Common myeloid progenitor, CD34-positive (primary cell): ENCODE measurements around the gene WWP2.

Experiments
- CTCF ChIA-PET: fragments of 350-600 bp; sonication (Branson Sonifier 250); formaldehyde crosslinking; loops from one replicate; lab custom pipeline; 2021; ENCODE audit warnings: antibody characterized with exemption; lab: Charles Lee
- POLR2A ChIA-PET: fragments of 350-600 bp; sonication (Branson Sonifier 250); formaldehyde crosslinking; loops from one replicate; lab custom pipeline; 2021; ENCODE audit warnings: antibody characterized with exemption; lab: Charles Lee
- DNase-seq, 3 donors: peaks; one replicate each; pipeline versions ENCODE4 v3.0.0 to v3.0.0-alpha.2; 2013
- H3K27ac ChIP-seq, 2 experiments: 1 replicate in 1 of 2; 2 replicates in 1 of 2; pipeline ENCODE4 v1.7.0; 2013; ENCODE audit warnings: inconsistent platforms in 2 of 2, low read length in 2 of 2, mild to moderate bottlenecking in 2 of 2, low read depth in 1 of 2, moderate library complexity in 1 of 2; ENCODE audit not compliant: severe bottlenecking in 2 of 2, insufficient read depth in 1 of 2, poor library complexity in 1 of 2
- H3K27me3 ChIP-seq, 5 experiments: replicated peaks in 2 of 5; 1 replicate in 3 of 5; 2 replicates in 2 of 5; pipeline versions ENCODE4 v1.6.1 to v1.7.0; 2013; ENCODE audit warnings: low read length in 4 of 5, mild to moderate bottlenecking in 2 of 5, moderate library complexity in 2 of 5, inconsistent platforms in 1 of 5; ENCODE audit not compliant: insufficient read depth in 5 of 5, control insufficient read depth in 4 of 5
- H3K36me3 ChIP-seq, 4 experiments: 1 replicate in 2 of 4; 2 replicates in 2 of 4; pipeline versions ENCODE4 v1.6.1 to v1.7.0; 2013; ENCODE audit warnings: low read length in 3 of 4, control low read depth in 1 of 4, mild to moderate bottlenecking in 1 of 4; ENCODE audit not compliant: control insufficient read depth in 4 of 4, insufficient read depth in 4 of 4
- H3K4me1 ChIP-seq, 4 experiments: 1 replicate in 3 of 4; 2 replicates in 1 of 4; pipeline versions ENCODE4 v1.6.1 to v1.7.1; 2013; ENCODE audit warnings: low read length in 3 of 4, mild to moderate bottlenecking in 3 of 4, control low read depth in 1 of 4, inconsistent platforms in 1 of 4, moderate library complexity in 1 of 4; ENCODE audit not compliant: control insufficient read depth in 4 of 4, insufficient read depth in 4 of 4; ENCODE audit errors: control extremely low read depth in 1 of 4
- H3K4me3 ChIP-seq, 7 experiments: 1 replicate in 4 of 7; 2 replicates in 3 of 7; pipeline versions ENCODE4 v1.5.1 to v1.7.0; 2013; ENCODE audit warnings: mild to moderate bottlenecking in 7 of 7, low read length in 6 of 7, moderate library complexity in 6 of 7, inconsistent platforms in 2 of 7, low read depth in 2 of 7, control low read depth in 1 of 7; ENCODE audit not compliant: insufficient read depth in 4 of 7, control insufficient read depth in 1 of 7; ENCODE audit errors: extremely low read depth in 1 of 7
- H3K9me3 ChIP-seq, 5 experiments: 1 replicate in 4 of 5; 2 replicates in 1 of 5; pipeline versions ENCODE4 v1.6.1 to v1.7.1; 2013; ENCODE audit warnings: low read length in 4 of 5, mild to moderate bottlenecking in 2 of 5, inconsistent platforms in 1 of 5, low read depth in 1 of 5, moderate library complexity in 1 of 5; ENCODE audit not compliant: control insufficient read depth in 4 of 5, insufficient read depth in 2 of 5; ENCODE audit errors: control extremely low read depth in 1 of 5
- WGBS: methylation state at CpG from one replicate; pipeline ENCODE4 v1.1.5; 2013; ENCODE audit not compliant: insufficient coverage; 5-methylcytosine and 5-hydroxymethylcytosine counted together

Gene WWP2

DNA sequence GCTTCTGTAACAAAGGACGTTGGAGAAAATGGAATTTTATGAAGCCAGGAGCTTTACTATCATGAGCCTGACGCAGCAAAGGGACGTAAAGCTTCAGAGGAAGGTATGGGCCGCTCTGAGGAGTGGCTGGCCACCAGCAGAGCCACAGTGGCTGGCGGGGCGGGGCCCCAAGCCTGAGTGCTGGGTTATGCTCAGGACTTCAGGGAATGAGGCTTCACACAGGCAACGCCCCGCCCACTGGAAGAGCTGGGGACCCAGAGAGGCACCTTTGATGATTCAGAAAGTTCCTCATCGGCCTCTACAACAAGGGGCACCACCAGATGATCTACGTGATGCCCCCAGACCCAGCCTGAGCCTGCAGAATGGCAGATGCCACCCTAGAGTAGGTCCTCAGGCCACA lies 16.2 kb upstream of the WWP2 start:
- ChIA-PET POLR2A (no interaction called here), CTCF (interaction anchor here (1.4 to 2.6 kb wide), 2 partner anchors 8 to 50 kb away, joined by 3 to 12 read pairs; partner anchors contain the start of gene NOB1)
- no peaks in the 10 kb centered on the region for H3K4me1 ChIP-seq
- no peaks in the 10 kb centered on the region for H3K27me3 ChIP-seq
- WGBS: 89% methylated on average over 10 of the region's 10 CpGs
- no peaks in the 10 kb centered on the region for H3K9me3 ChIP-seq
- no peak overlapping the region for H3K4me3 ChIP-seq
- peaks cover 25 to 94% (median 79%) of the 10 kb centered on the region in 4 experiments for H3K36me3 ChIP-seq
- DNase-seq: no peak
- no peak overlapping the region for H3K27ac ChIP-seq

DNA sequence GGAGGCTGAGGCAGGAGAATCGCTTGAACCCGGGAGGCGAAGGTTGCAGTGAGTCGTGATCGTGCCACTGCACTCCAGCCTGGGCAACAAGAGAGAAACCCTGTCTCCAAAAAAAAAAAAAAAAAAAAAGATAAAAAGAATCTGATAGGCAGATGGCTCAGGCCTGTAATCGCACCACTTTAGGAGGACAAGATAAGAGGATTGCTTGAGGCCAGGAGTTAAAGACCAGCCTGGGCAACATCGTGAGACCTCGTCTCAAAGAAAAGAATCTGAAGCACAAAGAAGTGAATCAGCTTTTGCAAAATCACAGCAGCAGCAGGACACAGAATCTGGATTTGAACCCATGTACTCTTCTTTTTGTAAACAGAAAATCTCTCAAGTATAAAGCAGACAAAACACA lies 15.0 kb upstream of the WWP2 start:
- Histone ChIP-seq H3K4me3 (no peak overlapping the region), H3K4me1 (no peaks in the 10 kb centered on the region), H3K27me3 (no peaks in the 10 kb centered on the region), H3K36me3 (peaks cover 22 to 91% (median 77%) of the 10 kb centered on the region in 4 experiments), H3K9me3 (no peaks in the 10 kb centered on the region), H3K27ac (no peak overlapping the region)
- POLR2A ChIA-PET: no interaction called here
- CTCF ChIA-PET: interaction anchor here (2.6 kb wide), 1 partner anchor 7 kb away, joined by 12 read pairs; the partner anchor contains the start of gene NOB1
- DNase-seq: no peak
- WGBS: 98% methylated on average over 7 of the region's 8 CpGs

DNA sequence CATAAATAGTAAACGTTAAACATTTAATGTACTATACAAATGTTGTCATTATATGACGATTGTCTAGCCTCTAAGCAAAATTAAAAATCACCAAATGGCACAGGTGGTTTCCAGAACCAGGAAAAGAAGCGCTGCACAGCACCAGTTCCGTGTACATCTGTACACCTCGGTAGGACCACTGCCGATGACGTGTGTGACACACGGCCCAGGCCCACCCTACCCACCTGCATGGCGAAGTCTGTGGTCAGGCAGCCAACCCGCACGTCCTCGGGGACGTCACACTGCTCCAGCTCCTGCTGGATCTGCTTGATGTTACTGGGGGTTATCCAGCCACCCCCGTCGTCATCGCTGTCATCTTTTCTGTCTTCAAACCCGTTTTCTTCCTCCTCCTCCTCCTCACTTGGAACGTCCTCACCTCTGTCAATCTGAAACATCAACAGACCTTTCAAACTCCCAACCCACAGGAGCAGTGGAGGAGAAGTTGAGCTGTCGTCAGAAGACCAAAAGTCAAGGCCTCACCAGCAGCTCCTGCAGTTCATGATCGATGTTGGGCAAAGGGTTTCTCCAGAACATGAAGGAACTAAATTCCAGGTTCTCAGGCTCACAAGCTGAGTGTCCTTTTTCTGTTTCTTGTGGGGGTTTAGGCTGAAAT lies 13.3 kb upstream of the WWP2 start:
- H3K27me3 ChIP-seq: no peaks in the 10 kb centered on the region
- peaks cover 0 to 10% (median 6%) of the 10 kb centered on the region in 4 experiments for H3K4me1 ChIP-seq
- H3K9me3 ChIP-seq: no peaks in the 10 kb centered on the region
- ChIA-PET POLR2A (no interaction called here), CTCF (interaction anchor here (0.6 to 1.3 kb wide), 3 partner anchors 25 to 40 kb away, joined by 3 to 5 read pairs (median 5); no protein-coding TSS in a partner anchor)
- H3K4me3 ChIP-seq: no peak overlapping the region
- DNase-seq: no peak
- H3K36me3 ChIP-seq: peaks cover 17 to 78% (median 62%) of the 10 kb centered on the region in 4 experiments
- H3K27ac ChIP-seq: no peak overlapping the region
- WGBS: 96% methylated on average over 4 of the region's 20 CpGs

DNA sequence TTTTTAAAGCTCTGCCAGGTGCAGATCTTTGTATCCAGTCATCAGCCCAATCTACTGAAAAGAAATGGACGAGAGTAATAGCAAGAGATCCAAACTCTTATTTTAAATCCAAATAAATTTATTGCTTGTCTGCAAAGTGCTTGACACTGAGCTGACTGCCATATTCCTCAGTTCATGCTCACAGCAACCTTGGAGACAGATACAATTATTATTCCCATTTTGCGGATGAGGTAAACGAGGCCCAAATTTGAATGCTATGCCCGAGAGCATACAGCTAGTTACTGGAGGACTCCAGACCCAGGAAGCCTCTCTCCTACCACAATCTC lies 8.0 kb upstream of the WWP2 start:
- no peak for DNase-seq
- CTCF ChIA-PET: interaction anchor here (0.8 to 6.2 kb wide), 23 partner anchors 8 to 358 kb away, joined by 3 to 79 read pairs (median 5); partner anchors contain the start of gene NQO1
- H3K4me1 ChIP-seq: peaks cover 4 to 15% (median 13%) of the 10 kb centered on the region in 4 experiments
- H3K27ac ChIP-seq: peak overlapping the region; percentile 69 to 90
- H3K36me3 ChIP-seq: peaks cover 6 to 28% (median 20%) of the 10 kb centered on the region in 4 experiments
- H3K9me3 ChIP-seq: no peaks in the 10 kb centered on the region
- WGBS: 28% methylated on average over 4 of the region's 4 CpGs
- POLR2A ChIA-PET: interaction anchor here (1.5 kb wide), 1 partner anchor 28 kb away, joined by 5 read pairs; the partner anchor contains the start of gene NQO1
- peak overlapping the region; percentile 70 to 100 (median 99) for H3K4me3 ChIP-seq
- no peaks in the 10 kb centered on the region for H3K27me3 ChIP-seq

DNA sequence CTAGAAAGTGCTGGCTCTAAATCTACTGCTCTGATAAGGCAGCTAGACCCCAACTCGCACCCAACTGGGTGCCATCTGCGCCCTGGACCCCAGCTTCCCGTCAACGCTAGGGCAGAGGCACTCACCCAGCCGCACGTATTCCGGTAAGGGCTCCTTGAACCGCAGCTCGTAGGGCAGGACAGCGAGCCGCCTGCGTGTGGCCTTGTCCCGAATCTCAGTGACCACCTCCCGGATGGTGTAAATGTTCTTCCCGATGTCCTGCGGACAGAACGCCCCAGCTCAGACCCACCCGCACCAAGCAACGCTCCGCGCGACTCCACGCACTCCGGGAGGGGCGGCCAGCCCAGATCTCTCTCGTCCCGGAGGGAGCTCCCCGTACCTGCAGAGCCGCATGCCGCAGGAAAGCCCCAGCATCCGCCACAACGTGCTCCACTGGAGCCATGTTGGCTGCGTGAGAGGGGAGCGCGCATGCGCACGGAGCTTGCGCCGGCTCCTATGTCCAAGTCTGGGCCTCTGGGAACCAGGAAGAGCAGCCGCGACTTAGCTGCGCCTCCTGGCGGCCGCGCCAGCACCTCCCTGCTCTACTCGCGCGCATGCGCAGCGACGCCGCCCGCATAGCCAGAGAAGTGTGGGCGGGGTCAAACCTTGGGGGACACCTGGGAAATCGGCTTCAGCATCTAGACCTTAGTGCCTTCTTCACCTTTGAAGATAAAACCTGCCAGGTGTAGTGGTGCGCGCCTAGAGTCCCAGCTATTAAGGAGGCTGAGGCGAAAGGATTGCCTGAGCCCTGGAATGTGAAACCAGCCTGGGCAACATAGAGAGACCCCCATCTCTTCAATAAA lies 7.4 kb upstream of the WWP2 start, which contains the start of gene NOB1:
TSS of gene NOB1 (minus strand) at position 458 of the 842 bp plus-strand sequence. CDS start at position 442, 16 bp downstream.
- Histone ChIP-seq H3K9me3 (no peaks in the 10 kb centered on the region), H3K27ac (peak within 1 kb of the TSS; percentile 69 to 90), H3K27me3 (no peaks in the 10 kb centered on the region), H3K36me3 (peaks cover 6 to 25% (median 16%) of the 10 kb centered on the region in 4 experiments), H3K4me3 (peak within 1 kb of the TSS; percentile 70 to 100 (median 99)), H3K4me1 (peaks cover 4 to 15% (median 13%) of the 10 kb centered on the region in 4 experiments)
- WGBS: 0% methylated on average over 48 of the region's 58 CpGs
- POLR2A ChIA-PET: interaction anchor here (0.6 to 1.5 kb wide), 3 partner anchors 8 to 564 kb away, joined by 3 to 5 read pairs (median 3); partner anchors contain the start of gene NQO1
- CTCF ChIA-PET: interaction anchor here (0.8 to 6.2 kb wide), 24 partner anchors 8 to 359 kb away, joined by 3 to 79 read pairs (median 5); partner anchors contain the start of gene NQO1
- peak; percentile 97 to 99 (median 97) for DNase-seq

DNA sequence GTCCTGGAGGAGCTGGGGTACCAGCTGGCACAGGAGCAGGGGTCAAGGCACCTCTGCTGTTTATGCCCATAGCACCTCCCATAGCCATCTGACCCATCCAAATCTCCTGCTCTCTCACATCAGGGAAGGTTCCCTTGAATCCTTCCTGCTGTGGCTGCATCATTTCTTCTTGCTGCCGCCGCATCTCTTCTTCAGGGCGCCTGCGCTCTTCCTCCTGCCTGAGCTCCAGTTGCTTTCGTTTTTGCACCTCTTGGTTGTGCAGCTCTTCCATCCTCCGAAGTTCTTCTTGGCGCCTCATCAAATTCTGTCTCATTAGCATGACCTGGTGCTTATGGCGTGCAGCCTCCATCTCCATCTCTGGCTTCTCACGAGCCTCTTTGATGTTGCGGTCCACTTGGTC lies 5.4 kb upstream of the WWP2 start:
- POLR2A ChIA-PET: no interaction called here

More for the DNA sequence above, 5.4 kb upstream of the WWP2 start:
- Histone ChIP-seq H3K27me3 (no peaks in the 10 kb centered on the region), H3K9me3 (no peaks in the 10 kb centered on the region), H3K36me3 (peaks cover 0 to 8% (median 3%) of the 10 kb centered on the region in 4 experiments), H3K4me1 (peaks cover 6 to 19% (median 14%) of the 10 kb centered on the region in 4 experiments), H3K4me3 (no peak overlapping the region), H3K27ac (no peak overlapping the region)
- CTCF ChIA-PET: interaction anchor here (1.5 to 6.2 kb wide), 3 partner anchors 30 to 358 kb away, joined by 3 to 79 read pairs (median 6); partner anchors contain the start of gene NQO1
- 92% methylated on average over 10 of the region's 10 CpGs for WGBS
- DNase-seq: peak in 1 of 3 donors; percentile 5
